Cardiac fibroblast (primary cell): ENCODE measurements around the gene ALG14.
A peak's percentile ranks its signal among the peaks of the same experiment; 100 is the strongest.
"Not testable (repeated sequence)": the region's sequence is repeated elsewhere in the genome, so short reads cannot be mapped to it uniquely, and the experiment has no call there.

Source experiments
- DNase-seq, 2 donors: peaks; one replicate each; pipeline versions ENCODE4 v3.0.0 to v3.0.0-alpha.2; 2010; ENCODE audit warnings: low read depth in 2 of 2
- H3K4me3 ChIP-seq, 2 donors: replicated peaks in 1 of 2; 1 replicate in 1 of 2; 2 replicates in 1 of 2; pipeline ENCODE4 v1.5.1; 2011; ENCODE audit warnings: low read depth in 2 of 2, low read length in 2 of 2, mild to moderate bottlenecking in 2 of 2, moderate library complexity in 1 of 2
- CTCF ChIP-seq: IDR thresholded peaks from one replicate; pipeline ENCODE4 v1.5.1; 2011; ENCODE audit warnings: low read depth, mild to moderate bottlenecking, low read length, inconsistent platforms

ALG14 gene

GRCh38 chr1:95002540-95003432 lies 70.0 kb downstream of the ALG14 start:
- no peak for TF ChIP-seq CTCF
- peak in 1 of 2 donors; percentile 49 for DNase-seq
- no peak overlapping the region for H3K4me3 ChIP-seq

- no peak for DNase-seq
- TF ChIP-seq CTCF: no peak
- no peak overlapping the region for H3K4me3 ChIP-seq
These were observed 70.6 kb downstream of the ALG14 start for GRCh38 chr1:95002164-95002539.

GRCh38 chr1:94999456-95000131 lies 73.2 kb downstream of the ALG14 start:
- DNase-seq: no peak
- TF ChIP-seq CTCF: no peak
- no peak overlapping the region for H3K4me3 ChIP-seq

- TF ChIP-seq CTCF: no peak
- no peak for DNase-seq
- no peak overlapping the region for H3K4me3 ChIP-seq
These were observed 74.0 kb downstream of the ALG14 start for GRCh38 chr1:94998748-94999147.

- no peak overlapping the region for H3K4me3 ChIP-seq
- TF ChIP-seq CTCF: no peak
- no peak for DNase-seq
These were observed 74.6 kb downstream of the ALG14 start for GRCh38 chr1:94998114-94998513.

GRCh38 chr1:94995536-94995935 lies 77.2 kb downstream of the ALG14 start:
- DNase-seq: not testable (repeated sequence)

GRCh38 chr1:94994805-94995204 lies 77.9 kb downstream of the ALG14 start:
- DNase-seq: no peak
- no peak for TF ChIP-seq CTCF
- no peak overlapping the region for H3K4me3 ChIP-seq

More at GRCh38 chr1:94995536-94995935, 77.2 kb downstream of the ALG14 start:
- not testable (repeated sequence) for H3K4me3 ChIP-seq
